ENCODE data around the gene RING1.
"Not testable (repeated sequence)": the region's sequence is repeated elsewhere in the genome, so short reads cannot be mapped to it uniquely, and the experiment has no call there.

The RING1 gene

DNA sequence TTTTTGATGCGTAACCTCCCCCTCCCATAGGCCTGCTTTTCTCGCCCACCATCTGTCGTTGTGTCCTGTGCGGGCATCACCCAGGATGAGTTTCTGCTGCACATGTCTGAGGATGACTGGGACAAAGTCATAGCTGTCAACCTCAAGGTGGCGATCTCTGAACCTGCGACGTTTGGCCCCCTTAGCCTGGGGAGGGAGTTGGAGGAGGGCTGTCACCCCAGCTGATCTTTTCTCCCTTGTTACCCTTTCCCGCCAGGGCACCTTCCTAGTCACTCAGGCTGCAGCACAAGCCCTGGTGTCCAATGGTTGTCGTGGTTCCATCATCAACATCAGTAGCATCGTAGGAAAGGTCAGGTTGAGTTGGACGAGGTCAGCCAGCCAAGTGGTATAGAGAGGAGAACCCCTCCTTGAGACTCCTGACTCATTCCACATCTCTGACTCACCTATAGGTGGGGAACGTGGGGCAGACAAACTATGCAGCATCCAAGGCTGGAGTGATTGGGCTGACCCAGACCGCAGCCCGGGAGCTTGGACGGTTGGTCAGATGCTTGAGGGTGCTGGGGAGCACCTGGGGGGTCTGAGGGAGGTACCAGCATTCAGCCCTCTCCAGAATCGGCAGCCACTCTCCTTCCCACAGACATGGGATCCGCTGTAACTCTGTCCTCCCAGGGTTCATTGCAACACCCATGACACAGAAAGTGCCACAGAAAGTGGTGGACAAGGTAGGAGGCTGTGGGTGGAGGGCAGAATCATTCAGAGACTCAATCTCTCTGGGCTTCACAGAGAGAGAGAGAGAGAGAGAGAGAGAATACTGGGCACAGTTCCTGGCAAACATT lies 2.9 kb upstream of the RING1 start:
- no peak for DNase-seq (ENCODE audit: low read depth, low spot score)

DNA sequence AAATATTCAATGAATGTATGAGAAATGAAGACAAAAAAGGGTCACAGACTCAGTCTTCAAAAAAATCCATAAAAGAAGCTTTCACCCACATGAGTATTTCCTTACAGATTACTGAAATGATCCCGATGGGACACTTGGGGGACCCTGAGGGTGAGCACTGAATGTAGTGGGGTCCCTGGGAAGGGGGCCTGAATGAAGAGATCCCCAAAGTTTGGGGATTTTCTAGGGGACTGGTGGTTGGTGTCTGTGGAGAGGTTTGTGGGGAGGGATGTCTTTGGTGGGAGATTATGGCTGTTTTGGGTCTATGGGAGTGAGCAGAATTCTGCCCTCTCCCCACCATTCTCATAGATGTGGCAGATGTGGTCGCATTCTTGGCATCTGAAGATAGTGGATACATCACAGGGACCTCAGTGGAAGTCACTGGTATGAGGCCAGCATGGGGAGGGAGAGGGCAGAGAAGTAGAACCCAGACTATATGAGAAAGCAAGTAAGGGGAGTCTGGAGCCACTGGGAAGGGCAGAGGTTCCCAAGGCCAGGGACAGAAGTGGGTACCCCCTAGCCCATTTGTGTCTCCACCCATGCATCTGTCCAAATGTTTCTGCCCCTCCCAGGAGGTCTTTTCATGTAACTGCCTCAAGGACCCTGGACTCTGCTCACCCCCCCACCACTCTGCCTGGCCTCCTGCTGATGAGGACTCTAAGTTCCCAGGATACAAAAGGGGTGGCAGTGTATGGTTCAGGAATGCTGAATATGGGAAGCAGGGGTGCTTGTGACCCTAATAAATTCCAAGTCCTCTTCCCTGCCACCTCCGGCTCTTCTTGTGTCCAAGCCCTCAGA lies 2.1 kb upstream of the RING1 start:
- DNase-seq (ENCODE audit: low read depth, low spot score), result no peak

DNA sequence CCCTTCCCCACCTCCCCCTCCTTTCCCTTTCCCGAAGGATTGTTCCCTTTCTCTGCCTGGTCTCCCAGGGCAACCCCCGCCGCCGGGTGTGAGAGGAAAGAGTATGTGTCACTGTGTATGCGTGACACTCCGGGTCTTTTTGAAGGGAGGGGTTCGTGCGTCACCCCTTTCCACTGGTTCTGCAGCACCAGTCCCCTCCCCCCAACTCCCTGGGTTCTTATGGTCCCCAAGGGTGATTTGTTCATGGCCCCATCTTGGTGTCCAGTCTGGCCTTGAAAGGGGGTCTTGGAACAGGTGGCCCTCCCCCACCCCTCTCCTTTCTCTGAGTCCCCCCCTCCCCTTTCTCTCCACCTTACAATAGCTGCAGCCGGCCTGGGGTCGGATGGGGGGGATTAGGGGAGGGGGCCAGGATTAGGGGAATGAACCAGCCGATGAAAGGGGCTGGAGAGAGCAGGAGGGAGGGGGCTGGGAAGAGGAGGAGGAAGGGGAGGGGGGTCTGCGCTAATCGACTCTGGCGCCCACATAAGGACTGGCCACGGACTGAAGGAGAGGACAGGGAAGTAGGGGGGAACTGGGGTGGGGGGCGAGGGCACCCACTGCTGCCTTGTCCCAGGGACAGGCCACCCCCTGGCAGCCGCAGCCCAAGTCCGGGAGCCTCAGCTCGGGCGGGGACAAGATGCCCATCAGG lies 1.3 kb upstream of the RING1 start:
- no peak for DNase-seq (ENCODE audit: low read depth, low spot score)

DNA sequence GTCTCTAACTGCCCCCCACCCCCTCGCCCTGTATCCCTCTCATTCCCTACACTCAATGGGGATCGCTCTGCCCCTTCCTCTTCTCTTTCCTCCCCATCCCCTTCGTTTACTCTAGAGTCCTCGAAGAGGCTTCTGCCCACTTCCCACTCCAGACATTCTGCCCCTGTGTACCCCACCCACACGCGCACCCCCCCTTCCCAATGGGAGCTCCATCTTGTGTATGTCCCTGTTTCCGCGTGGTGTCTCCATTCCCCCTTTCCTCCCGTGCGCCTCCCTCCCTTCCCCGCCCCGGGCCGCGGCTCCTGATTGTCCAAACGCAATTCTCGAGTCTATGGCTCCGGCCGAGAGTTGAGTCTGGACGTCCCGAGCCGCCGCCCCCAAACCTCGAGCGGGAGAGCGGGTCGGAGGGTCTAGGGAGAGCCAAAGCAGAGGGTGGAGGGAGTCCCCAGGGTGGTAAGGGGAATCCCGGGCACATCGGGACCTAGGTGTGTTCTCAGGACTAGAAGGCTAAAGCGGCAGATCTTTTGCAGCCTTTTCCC lies 679 bp upstream of the RING1 start:
- DNase-seq (ENCODE audit: low read depth, low spot score), result no peak

DNA sequence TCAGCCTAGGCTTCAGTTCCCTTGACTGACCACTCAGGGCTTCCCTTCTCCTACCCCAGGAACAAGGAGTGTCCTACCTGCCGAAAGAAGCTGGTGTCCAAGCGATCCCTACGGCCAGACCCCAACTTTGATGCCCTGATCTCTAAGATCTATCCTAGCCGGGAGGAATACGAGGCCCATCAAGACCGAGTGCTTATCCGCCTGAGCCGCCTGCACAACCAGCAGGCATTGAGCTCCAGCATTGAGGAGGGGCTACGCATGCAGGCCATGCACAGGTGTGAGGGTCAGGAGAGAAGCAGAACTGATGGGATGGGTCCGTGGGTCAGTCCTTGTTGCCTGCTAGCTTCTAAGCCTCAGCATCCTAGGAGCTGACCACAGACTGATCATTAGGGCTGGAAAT lies 1.6 kb downstream of the RING1 start:
- DNase-seq (ENCODE audit: low read depth, low spot score), result no peak

DNA sequence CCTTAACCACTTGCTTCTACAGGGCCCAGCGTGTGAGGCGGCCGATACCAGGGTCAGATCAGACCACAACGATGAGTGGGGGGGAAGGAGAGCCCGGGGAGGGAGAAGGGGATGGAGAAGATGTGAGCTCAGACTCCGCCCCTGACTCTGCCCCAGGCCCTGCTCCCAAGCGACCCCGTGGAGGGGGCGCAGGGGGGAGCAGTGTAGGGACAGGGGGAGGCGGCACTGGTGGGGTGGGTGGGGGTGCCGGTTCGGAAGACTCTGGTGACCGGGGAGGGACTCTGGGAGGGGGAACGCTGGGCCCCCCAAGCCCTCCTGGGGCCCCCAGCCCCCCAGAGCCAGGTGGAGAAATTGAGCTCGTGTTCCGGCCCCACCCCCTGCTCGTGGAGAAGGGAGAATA lies 2.8 kb downstream of the RING1 start:
- DNase-seq (ENCODE audit: low read depth, low spot score), result no peak

DNA sequence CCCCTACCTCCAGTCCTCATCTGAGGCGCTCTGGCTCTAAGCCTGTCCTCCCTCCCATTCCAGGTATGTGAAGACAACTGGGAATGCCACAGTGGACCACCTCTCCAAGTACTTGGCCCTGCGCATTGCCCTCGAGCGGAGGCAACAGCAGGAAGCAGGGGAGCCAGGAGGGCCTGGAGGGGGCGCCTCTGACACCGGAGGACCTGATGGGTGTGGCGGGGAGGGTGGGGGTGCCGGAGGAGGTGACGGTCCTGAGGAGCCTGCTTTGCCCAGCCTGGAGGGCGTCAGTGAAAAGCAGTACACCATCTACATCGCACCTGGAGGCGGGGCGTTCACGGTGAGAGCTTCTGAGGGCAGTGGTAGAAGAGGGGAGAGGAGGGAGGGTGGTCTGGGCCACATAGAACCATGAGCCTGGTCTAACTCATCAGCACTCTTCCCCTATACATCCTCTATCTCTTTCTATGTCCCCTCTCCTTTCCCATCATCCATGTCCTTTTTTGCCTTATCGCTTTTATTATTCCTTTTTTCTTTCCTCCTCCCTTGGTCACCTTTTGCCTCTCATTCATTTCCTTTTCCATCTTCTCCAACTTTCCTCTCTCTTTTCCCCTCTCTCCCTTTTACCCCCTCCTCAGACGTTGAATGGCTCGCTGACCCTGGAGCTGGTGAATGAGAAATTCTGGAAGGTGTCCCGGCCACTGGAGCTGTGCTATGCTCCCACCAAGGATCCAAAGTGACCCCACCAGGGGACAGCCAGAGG lies 3.5 kb downstream of the RING1 start:
- DNase-seq (ENCODE audit: low read depth, low spot score), result no peak

DNA sequence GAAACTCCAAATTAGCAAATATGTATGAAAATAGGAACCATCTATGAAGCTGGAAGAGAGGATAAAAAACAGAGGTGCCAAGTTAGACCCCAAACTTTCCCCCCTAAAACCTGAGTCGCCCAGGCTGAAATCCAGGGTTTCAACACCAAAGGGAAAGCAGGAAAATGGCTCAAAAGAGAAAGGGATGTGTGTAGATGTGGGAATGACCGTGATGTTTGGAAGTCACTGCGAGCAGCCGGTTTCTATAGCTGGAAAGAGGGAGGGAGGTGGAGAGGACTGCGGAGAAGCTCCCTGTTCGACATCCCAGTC lies 4.5 kb downstream of the RING1 start:
- DNase-seq (ENCODE audit: low read depth, low spot score), result no peak

DNA sequence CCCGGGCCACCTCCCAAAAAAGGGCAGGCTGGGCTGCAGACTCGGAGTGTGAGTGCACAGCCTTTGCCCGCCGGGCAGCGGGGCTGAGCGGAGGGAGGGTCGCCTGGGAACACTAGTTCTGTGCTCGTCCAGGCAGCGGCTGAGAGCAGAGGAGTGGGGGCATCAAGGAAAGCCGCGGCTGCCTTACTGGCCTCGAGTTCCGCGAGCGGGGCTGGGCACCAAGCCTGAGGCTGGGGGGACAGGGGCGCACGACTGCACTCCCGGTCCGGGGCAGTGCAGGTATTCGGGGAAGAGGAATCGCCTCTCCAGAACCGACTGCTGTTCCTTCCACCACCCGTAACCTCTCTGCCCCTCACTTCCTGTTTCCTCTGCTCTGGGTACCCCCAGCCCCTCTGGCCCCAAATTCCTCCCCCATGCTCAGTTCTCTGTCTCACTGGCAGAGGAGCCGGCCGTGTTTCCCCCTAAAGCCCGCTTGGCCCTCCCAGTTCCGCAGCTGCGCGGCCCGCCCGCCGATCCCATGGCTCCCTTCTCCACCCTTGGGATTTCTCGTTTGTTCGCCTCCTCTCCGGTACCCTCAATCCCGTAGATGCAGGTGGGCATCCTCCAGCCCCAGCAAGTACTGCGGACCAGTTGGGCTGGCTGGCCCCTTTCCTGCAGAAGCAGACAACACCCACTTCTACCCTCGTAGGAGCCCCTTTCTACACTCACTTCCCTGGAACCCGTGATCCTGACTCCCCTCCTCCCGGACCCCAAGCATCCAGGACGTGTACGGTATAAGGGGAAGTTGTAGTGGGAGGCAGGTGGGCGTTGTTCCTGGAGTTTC lies 5.1 kb downstream of the RING1 start:
- no peak for DNase-seq (ENCODE audit: low read depth, low spot score)

DNA sequence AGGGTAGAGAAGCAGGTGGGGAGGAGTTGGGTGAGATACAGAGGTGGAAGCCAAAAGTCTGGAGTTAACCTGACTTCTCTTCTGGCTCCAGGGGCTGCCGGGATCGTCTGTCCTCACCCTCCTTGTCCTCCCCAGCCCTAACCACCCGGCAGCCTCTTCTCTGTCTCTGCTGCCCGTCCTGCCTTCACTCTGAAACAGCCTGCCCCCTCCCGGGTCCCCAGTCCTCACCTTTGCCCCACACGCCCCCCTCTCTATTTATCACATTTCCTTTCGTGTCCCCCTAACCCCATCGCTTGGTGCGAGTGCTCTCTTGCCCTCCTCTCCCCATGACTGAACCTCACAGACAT lies 5.7 kb downstream of the RING1 start:
- no peak for DNase-seq (ENCODE audit: low read depth, low spot score)

DNA sequence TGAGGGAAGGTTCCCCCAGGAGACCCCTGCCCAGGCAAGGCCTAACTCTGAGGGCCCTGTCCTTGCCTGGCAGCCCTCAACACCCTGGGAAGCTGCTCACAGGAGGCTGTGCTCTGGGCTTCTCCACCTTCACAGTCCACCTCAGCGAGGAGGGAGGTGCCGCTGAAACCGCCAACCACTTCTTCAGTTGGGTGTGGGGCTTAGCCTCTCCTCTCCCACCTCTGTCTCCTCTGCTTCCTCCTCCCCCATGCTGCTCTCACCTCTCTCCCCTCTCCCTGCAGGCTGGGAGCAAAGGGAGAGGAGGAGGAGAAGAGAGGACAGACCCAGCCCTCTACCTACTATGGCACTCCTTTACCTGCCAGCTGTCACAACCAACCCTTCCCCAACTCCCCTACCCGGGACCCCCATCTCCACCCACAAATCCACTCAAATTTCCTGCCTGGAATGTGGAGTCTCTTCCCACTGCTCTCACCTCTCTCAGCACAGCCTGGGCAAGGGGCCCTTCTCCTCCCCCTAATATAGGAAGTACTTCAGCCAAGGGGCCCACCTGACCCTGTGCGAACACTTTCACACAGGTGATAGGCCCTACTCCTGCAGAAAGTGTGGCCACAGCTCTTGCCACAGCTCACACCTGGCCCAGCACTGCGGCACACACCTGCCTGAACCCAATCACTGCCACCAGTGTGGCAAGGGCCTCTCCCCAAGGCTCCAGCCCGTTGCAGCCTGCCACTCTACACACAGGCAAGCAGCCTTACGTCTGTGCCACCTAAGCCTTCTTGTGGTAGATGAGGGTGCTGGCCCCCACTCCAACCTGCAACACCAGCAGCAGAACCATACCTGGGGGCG lies 7.2 kb downstream of the RING1 start:
- no peak for DNase-seq (ENCODE audit: low read depth, low spot score)

DNA sequence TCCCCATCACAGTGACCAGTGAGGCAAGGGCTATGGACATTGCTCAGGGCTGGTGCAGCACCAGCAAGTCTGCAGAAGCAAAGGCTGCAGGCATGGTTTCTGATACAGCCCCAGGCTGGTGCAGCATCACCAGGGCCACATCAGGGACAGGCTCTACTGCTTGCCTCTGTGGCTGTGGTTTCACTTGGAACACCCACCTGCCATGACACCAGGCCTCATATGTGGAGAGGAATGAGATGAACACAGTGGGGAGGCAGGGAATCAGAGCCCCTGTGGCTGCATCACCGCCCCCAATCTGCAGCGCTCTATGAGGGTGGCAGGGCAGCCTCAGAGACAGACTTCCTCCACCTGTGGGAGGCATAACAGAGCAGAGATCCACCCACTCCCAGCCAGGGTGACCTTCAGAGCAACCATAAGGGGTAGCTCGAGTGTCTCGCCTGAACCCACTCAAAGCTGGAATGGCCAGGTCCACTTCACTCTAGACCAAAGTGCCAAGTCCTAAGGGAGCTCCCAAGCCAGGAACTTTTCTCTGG lies 7.9 kb downstream of the RING1 start:
- DNase-seq (ENCODE audit: low read depth, low spot score), result no peak

DNA sequence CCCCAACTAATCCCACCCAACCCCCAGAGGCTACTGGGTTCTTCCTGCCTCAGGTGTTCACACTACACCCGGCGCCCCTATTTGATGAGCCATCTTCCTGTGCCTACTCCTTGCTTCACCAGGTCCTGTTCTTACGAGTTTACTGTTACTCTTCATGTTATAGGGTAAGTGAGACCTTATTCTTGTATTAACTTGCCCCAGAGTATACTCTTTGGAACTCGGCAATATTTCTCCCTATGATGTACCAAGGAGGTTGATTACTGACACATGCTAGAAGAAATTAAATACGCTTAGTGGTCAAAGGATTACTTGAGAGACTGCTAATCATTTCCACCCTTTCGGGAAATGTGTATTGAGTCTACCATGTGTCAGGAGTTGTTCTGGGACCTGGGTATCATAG lies 8.9 kb downstream of the RING1 start:
- DNase-seq (ENCODE audit: low read depth, low spot score), result no peak

DNA sequence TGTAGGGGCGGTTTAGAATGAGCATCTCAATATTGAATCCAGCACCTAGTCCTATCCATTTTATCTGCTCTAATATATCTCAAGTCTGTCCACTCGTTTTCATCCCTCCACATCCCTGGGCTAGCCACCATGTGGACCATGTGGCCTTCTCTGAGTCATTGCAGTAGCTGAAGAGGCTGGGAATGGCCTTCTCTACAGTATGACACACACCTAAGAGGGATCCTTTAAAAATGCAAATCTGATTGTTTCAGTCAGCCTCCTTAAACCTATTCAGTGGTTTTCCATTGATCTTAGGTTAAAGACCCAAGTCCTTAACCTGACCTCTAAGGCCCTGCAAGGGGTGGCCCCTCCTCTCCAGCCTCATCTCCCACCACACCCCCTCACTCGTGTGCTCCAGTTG lies 9.4 kb downstream of the RING1 start:
- no peak for DNase-seq (ENCODE audit: low read depth, low spot score)

DNA sequence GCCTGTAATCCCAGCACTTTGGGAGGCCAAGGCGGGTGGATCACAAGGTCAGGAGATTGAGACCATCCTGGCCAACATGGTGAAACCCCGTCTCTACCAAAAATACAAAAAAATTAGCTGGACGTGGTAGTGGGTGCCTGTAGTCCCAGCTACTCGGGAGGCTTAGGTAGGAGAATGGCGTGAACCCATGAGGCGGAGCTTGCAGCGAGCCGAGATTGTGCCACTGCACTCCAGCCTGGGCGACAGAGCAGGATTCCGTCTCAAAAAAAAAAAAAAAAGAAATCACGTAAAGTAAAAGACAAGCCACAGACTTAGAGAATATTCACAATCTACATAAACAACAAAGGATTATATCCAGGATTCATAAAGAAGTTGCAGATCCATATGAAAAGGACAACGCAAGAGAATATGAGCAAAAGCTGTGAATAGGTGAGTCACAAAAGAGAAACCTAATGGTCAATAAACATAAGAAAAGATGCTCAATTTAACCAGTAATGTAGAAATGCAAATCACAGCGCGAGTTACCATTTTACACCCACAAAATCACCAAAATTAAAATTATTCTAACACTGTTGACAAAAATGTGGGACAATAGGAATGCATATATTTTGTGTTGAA lies 18.3 kb downstream of the RING1 start:
- not testable (repeated sequence) for DNase-seq (ENCODE audit: low read depth, low spot score)

DNA sequence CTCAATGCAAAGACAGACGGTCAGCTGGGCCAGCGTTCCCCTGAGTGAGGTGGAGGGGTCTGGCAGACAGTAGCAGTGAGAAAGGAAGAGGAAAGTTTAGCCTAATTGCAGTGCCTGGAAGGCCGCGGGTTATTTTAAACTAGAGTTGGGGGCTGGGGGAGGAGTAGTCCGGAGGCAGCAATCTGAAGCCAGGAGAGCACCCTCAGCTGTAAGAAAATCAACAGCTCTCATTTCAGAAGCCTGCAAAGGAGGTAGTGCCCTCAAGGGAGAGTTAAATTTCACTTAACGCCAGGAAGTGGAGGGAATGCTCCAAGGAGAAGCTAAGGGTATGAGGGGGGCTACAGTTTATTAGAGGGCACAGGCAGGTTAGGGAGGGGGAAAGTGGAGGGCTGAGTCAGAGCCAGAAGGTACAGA lies 26.9 kb downstream of the RING1 start:
- DNase-seq (ENCODE audit: low read depth, low spot score), result no peak

DNA sequence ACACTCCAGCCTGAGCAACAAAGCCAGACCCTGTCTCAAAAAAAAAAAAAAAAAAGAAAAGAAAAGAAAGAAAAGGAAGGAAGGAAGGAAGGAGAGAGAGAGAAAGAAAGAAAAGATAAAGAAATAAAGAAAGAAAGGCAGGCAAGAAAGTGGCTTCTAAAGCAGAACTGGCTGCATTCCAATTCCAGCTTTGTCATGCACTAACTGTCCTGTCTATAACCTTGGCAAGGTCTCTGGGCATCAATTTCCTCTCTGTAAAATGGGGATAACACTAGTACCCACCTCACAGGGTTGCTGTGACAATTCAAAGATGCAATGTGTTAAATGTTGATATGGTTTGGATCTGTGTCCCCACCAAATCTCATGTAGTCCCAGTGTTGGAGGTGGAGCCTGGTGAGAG lies 28.0 kb downstream of the RING1 start:
- no peak for DNase-seq (ENCODE audit: low read depth, low spot score)

DNA sequence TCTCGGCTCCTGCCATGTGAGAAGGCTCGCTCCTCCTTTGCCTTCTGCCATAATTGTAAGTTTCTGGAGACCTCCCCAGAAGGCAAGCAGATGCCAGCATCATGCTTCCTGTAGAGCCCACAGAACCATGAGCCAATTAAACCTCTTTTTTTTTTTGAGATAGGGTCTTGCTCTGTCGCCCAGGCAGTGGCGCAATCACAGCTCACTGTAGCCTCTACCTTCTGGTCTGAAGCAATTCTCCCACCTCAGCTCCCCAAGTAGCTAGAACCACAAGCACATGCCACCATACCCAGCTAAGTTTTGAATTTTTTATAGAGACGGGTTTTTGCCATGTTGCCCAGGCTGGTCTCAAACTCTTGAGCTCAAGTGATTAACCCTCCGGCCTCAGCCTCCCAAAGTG lies 28.6 kb downstream of the RING1 start:
- no peak for DNase-seq (ENCODE audit: low read depth, low spot score)

DNA sequence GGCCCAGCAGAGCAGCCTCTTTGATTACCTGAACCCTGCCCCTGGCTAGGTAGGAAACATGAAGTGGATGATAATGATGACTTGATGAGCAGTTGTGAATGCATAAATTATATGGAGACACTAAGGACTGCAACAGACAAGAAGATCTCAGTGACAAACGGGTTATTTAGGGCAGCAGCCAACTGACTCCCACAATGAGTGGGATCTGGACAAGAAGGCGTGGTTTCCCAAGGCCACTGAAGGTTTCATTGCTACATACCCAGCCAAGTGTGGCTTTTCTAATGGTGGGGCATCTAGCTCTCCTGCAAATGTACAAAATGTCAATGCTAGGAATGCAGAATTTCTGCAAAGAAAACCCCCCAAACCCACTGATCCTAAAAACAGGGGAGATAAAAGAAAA lies 29.4 kb downstream of the RING1 start:
- no peak for DNase-seq (ENCODE audit: low read depth, low spot score)
